HPDE6-E6E7 (cell line): ENCODE data around the gene RASAL2.
"Not testable (repeated sequence)": the region's sequence is repeated elsewhere in the genome, so short reads cannot be mapped to it uniquely, and the experiment has no call there.

Source experiments
- DNase-seq: peaks from one replicate; pipeline ENCODE4 v3.0.0; 2011; ENCODE audit warnings: missing footprints; ENCODE audit errors: extremely low spot score

The RASAL2 gene

GRCh38 chr1:178119628-178120027, 25.7 kb downstream of the RASAL2 start:
- no peak for DNase-seq

DNA sequence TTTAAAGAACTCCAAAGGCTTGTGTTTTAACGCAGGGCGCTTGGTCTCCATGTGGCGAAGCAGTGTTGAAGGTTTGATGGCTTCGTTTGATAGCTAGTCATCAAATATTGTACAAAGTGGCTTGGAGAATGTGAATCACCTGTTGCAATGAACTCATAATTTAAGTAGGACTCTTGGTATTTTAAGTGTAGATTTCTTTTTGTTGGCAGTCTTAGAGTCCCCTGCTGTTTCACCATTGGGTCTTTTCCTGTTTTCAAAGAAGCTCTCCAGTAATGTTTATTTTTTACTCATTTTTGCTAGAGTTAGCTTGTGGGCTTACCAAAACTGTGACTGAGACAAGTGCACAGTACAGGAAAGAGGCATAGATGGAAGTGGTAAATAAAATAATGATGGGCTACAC, 26.2 kb downstream of the RASAL2 start:
- no peak for DNase-seq

DNA sequence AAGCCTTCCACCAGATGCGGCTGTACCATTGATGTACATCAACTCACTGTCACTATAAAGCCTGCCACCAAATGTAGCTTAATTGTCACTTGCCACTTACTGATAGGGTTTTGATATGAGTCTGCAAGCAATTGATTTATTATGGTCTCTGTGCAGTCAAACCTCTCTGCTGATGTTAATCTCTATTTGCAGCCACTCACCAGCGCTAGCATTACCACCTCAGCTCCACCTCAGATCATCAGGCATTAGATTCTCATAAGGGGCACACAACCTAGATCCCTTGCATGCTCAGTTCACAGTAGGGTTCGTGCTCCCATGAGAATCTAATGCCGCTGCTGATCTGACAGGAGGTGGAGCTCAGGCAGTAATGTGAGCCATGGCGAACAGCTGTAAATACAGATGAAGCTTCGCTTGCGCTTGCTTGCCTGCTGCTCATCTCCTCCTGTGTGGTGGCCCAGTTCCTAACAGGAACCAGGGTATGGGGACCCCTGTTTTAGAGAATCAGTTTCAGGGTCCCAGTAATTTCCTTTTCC, 26.7 kb downstream of the RASAL2 start:
- DNase-seq, result not testable (repeated sequence)

GRCh38 chr1:178121883-178122282, 28.0 kb downstream of the RASAL2 start:
- no peak for DNase-seq

DNA sequence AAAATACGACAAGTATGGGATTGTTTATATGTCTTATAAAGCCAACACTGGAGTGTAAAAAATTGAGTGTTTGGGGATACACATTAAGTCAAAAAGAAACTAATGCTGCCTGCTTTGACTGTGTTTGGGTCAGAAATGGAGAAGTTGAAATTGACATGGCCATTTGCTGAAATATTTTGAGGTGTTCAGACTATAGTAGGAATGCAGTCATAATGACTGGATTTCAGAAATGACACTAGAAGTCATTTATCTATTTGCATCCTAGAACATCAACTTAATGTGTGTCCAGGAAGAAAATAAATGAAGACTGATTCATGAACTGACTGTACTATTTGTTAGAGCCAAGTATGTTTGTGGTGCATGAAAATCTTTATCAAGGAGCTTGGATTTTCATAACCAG, 28.4 kb downstream of the RASAL2 start:
- no peak for DNase-seq

GRCh38 chr1:178124115-178124514, 30.2 kb downstream of the RASAL2 start:
- no peak for DNase-seq

DNA sequence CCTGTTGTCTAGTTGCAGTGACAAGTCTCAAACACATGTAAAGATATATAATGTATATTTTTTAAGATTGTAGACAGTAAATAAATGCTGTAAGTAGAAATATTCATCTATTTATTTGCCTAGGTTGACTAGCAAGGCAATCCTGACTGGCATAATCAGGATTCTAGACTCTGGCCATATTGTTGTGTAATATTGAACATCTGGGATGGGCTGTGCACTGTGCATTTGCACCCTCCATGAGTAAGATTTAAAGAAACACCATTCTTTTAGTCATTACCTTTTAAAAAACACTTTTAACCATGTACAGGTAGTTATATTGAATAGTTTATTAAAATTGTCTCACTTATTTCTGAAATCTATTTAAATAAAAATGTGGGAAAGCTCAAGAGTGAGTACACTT, 32.4 kb downstream of the RASAL2 start:
- no peak for DNase-seq

GRCh38 chr1:178126741-178127185, 32.9 kb downstream of the RASAL2 start:
- peak; percentile 46 for DNase-seq

GRCh38 chr1:178127482-178128191, 33.7 kb downstream of the RASAL2 start:
- DNase-seq, result no peak

DNA sequence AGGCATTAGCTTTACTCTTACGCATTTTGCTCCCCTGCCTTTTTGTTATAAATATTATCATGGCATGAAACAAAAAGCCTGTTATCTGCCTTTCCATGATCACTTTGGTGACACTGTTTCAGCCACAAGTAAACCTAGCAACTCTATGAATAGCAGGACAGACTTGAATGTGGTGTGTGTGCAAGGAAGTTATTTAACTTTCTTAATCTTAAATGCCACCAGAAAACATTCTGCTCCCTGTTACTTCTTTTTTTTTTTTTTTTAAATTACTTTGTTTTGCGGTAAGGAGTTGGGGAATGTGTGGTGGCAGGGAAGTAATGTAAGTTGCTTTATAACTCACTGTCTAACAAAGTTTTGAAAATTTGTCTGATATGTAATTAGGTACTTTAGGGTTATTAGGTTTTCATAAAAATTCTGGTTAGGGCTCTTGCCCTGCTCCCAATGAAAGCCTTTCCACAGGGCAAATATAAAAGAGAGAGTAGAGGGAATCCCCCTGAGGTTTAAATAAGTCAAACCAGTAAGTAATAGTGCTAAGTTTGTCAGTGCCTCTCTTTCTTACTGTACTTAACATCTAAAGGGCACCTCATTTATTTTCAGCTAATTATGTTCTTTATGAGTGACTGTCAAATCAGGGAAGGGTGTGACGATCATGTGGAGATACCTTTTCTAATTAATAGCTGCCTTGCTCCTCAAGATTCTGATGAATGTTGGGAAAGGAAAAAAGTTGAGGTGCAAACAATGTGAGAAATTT, 39.5 kb downstream of the RASAL2 start:
- no peak for DNase-seq

GRCh38 chr1:178134061-178134460, 40.2 kb downstream of the RASAL2 start:
- DNase-seq, result no peak

- no peak for DNase-seq
Observed at GRCh38 chr1:178137238-178137637, 43.3 kb downstream of the RASAL2 start.

GRCh38 chr1:178142806-178143205, 48.9 kb downstream of the RASAL2 start:
- DNase-seq, result no peak

GRCh38 chr1:178143730-178144690, 50.1 kb downstream of the RASAL2 start:
- peak; percentile 20 for DNase-seq

- no peak for DNase-seq
Observed at GRCh38 chr1:178145605-178146004, 51.7 kb downstream of the RASAL2 start.

- no peak for DNase-seq
Observed at GRCh38 chr1:178146436-178146835, 52.5 kb downstream of the RASAL2 start.

DNA sequence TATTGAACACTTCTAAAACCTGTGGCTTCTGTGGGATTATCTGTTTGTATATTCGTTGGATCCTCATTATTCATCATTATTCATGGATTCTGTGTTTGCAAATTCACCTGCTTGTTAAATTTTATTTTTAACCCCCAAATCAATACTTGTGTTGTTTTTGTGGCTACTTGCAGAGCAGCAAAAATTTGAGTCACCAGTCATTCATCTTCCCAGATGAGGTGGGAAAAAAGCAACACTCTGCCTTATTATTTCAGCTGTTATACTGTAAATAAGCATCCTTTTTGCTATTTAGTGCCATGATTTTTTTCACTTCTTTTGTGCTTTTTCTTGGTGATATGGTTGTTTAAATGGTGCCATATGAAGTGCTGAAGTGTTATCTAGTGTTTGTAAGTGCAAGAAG, 56.7 kb downstream of the RASAL2 start:
- DNase-seq, result no peak

DNA sequence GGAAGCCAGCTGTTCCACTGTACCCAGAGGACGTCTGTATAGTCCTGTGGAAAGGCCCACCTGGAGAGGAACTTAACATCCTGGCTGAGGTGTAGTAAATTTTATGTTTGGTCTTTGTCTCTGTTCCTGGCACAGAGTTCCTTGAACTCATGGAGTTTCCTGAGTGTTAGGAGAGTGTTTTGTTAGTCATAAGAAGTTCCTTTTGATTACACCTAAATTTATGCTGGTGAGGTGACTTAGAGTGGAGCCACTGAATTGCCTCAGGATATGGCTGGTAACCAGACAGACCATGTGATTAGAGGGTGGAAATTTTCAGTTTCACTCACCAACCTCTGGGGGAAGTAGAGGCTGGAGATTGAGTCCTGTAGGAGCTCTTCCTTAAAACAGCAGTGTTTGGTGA, 57.9 kb downstream of the RASAL2 start:
- no peak for DNase-seq

DNA sequence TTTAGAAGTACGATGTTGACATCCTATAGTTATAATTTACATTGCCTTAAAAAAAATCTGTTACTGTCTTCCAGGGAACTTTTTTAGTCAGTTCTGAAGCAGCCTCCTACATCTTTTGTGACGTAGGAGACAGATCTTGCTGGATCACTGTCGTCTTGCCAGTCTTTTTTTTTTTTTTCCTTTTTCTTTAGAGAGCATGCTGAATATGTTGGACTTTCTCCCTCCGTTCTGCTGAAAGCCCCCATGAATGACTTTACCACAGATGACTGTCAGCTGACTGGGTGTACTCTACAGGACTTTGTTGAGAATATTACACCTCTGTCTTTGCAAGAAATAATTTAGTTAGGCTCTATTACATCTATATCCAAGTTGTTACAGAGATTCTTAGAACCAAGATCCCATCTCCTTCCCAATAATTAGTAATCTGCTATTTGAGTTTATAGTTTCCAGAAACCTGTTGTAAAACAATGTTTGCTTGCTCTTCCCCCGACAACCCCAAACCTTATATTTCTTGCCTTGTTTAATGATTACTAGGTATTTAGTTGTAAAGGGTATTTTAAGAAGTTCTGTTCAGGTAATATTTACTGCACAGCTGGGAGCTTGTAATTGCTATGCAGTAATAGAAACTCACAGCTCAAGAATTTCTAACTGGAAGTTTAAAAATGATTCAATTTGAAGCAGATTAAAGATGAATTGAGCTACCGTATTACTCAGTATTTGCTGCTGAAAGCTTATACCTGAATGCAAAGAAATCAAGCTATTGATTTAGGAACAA, 61.8 kb downstream of the RASAL2 start:
- DNase-seq, result no peak

DNA sequence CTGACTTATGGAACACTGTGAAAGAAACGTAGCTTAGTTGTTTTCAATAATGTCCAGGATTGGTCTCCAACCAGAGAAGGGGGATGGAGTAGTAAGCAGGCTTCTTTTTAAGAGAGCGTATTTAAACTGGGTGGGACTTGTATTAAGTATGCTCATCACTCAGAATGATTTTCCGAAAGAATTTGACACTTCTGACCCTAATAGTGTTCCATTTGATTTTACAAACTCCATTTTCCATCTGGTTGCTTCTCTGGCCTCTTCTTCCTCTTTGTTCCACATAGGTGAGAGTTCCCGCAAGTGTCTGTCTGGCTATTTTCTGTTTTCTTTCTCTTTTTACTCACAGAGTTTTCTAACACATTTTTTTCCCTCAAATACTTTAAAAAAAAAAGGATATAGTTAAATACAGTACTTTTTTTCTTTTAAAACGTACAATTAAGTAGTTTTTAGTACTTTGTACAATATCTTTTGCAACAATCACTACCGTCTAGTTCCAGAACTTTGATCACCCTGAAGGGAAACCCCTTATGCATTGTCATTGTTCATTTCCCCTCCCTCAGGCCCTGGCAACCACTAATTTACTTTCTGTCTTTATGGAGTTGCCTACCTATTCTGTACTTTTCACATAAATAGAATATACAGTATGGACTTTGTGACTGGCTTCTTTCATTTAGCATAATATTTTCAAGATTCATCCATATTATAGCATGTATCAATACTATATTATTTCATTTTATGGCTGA, 67.0 kb downstream of the RASAL2 start:
- DNase-seq, result no peak
